Endothelial cell (in vitro differentiated cells): Measurements from ENCODE around the gene HNRNPUL1. TPM values are rescaled to one million over a fixed set of nuclear protein-coding genes. Genes with fewer than 3 reads are reported as not detected.

Source experiments
- DNase-seq: peaks from one replicate; pipeline ENCODE4 v3.0.0; 2021; ENCODE audit warnings: low spot score
- H3K27ac Mint-ChIP-seq: one replicate; pipeline ENCODE4 v1.8.0; 2021; ENCODE audit warnings: mixed read lengths, inconsistent platforms; ENCODE audit not compliant: unreplicated experiment
- H3K27me3 Mint-ChIP-seq: one replicate; pipeline ENCODE4 v1.8.0; 2021; ENCODE audit warnings: mild to moderate bottlenecking, moderate library complexity, mixed read lengths, inconsistent platforms; ENCODE audit not compliant: unreplicated experiment
- H3K36me3 Mint-ChIP-seq: one replicate; pipeline ENCODE4 v1.8.0; 2021; ENCODE audit warnings: mild to moderate bottlenecking, low read depth, mixed read lengths, inconsistent platforms; ENCODE audit not compliant: unreplicated experiment
- H3K4me1 Mint-ChIP-seq: one replicate; pipeline ENCODE4 v1.8.0; 2021; ENCODE audit warnings: mild to moderate bottlenecking, mixed read lengths, inconsistent platforms; ENCODE audit not compliant: unreplicated experiment
- H3K4me3 Mint-ChIP-seq: one replicate; pipeline ENCODE4 v1.8.0; 2021; ENCODE audit warnings: mild to moderate bottlenecking, mixed read lengths, inconsistent platforms; ENCODE audit not compliant: unreplicated experiment
- H3K9me3 Mint-ChIP-seq: one replicate; pipeline ENCODE4 v1.8.0; 2021; ENCODE audit warnings: mixed read lengths, inconsistent platforms; ENCODE audit not compliant: unreplicated experiment
- CTCF ChIP-seq: fragments of 200-600 bp; sonication (generic); IDR thresholded peaks from one replicate; pipeline ENCODE4 v1.5.0; 2021; ENCODE audit warnings: antibody characterized with exemption; ENCODE audit not compliant: unreplicated experiment
- total RNA-seq: library from RNA; stranded (reverse); fragmentation: NEBNext Ultra II Directional; extraction: Animal tissue kit (Norgen Biotek cat#: 25700); gene quantifications from one replicate; pipeline ENCODE4 v1.2.1, GENCODE V29; 2021; ENCODE audit not compliant: unreplicated experiment

The HNRNPUL1 gene
- total RNA-seq, 1 donor from 2014 or later = 259 TPM

GRCh38 chr19:41354343-41354953 is 90.3 kb downstream of the HNRNPUL1 start:
- no peak overlapping the region for H3K27ac Mint-ChIP-seq
- peaks cover 4% of the 10 kb centered on the region for H3K9me3 Mint-ChIP-seq
- peaks cover 23% of the 10 kb centered on the region for H3K27me3 Mint-ChIP-seq
- peaks cover 16% of the 10 kb centered on the region for H3K36me3 Mint-ChIP-seq
- peaks cover 31% of the 10 kb centered on the region for H3K4me1 Mint-ChIP-seq
- H3K4me3 Mint-ChIP-seq = peak overlapping the region; percentile 87
- peak; percentile 21 for TF ChIP-seq CTCF
- DNase-seq = no peak

GRCh38 chr19:41355035-41355434 is 90.9 kb downstream of the HNRNPUL1 start:
- Mint-ChIP-seq H3K36me3 (peaks cover 16% of the 10 kb centered on the region), H3K27ac (peak overlapping the region; percentile 38), H3K4me1 (peaks cover 25% of the 10 kb centered on the region), H3K27me3 (peaks cover 25% of the 10 kb centered on the region), H3K4me3 (peak overlapping the region; percentile 79), H3K9me3 (peaks cover 4% of the 10 kb centered on the region)
- TF ChIP-seq CTCF = no peak
- DNase-seq = no peak

GRCh38 chr19:41355802-41356201 is 91.6 kb downstream of the HNRNPUL1 start:
- DNase-seq = no peak
- Mint-ChIP-seq H3K4me1 (peaks cover 24% of the 10 kb centered on the region), H3K4me3 (no peak overlapping the region), H3K27me3 (peaks cover 28% of the 10 kb centered on the region), H3K36me3 (peaks cover 15% of the 10 kb centered on the region), H3K27ac (no peak overlapping the region), H3K9me3 (peaks cover 3% of the 10 kb centered on the region)
- TF ChIP-seq CTCF = no peak

GRCh38 chr19:41356984-41357739 is 93.0 kb downstream of the HNRNPUL1 start:
- H3K4me3 Mint-ChIP-seq = peak overlapping the region; percentile 47
- peaks cover 15% of the 10 kb centered on the region for H3K4me1 Mint-ChIP-seq
- H3K9me3 Mint-ChIP-seq = no peaks in the 10 kb centered on the region
- no peak for DNase-seq
- no peak for TF ChIP-seq CTCF
- H3K27ac Mint-ChIP-seq = no peak overlapping the region
- peaks cover 6% of the 10 kb centered on the region for H3K36me3 Mint-ChIP-seq
- H3K27me3 Mint-ChIP-seq = peaks cover 23% of the 10 kb centered on the region

Other genes with a start within 250 kb of the HNRNPUL1 start
- gene CYP2A13, start 175.9 kb upstream of the HNRNPUL1 start, total RNA-seq = not detected
- gene CYP2F1, start 149.9 kb upstream of the HNRNPUL1 start, total RNA-seq = not detected
- 17.5 TPM for gene CYP2S1, start 71.2 kb upstream of the HNRNPUL1 start, total RNA-seq
- gene AXL, start 45.1 kb upstream of the HNRNPUL1 start, total RNA-seq = 5.5 TPM
- gene CCDC97, start 45.8 kb downstream of the HNRNPUL1 start, total RNA-seq = 28.6 TPM
- gene TGFB1, start 89.5 kb downstream of the HNRNPUL1 start, total RNA-seq = 193 TPM
- 6.8 TPM for gene B9D2, start 99.8 kb downstream of the HNRNPUL1 start, total RNA-seq
- gene TMEM91, start 112.2 kb downstream of the HNRNPUL1 start, total RNA-seq = 7.6 TPM
- 15.2 TPM for gene EXOSC5, start 133.0 kb downstream of the HNRNPUL1 start, total RNA-seq
- 25.0 TPM for gene BCKDHA, start 133.4 kb downstream of the HNRNPUL1 start, total RNA-seq
- gene B3GNT8, start 163.0 kb downstream of the HNRNPUL1 start, total RNA-seq = 10.7 TPM
- 75.5 TPM for gene DMAC2, start 175.5 kb downstream of the HNRNPUL1 start, total RNA-seq
- gene ERICH4, start 178.8 kb downstream of the HNRNPUL1 start, total RNA-seq = not detected